ENCODE data around the gene MS4A8.

Gene MS4A8

GRCh38 chr11:60763692-60764369 lies 64.4 kb downstream of the MS4A8 start:
- no peak for DNase-seq (ENCODE audit: low spot score)

DNA sequence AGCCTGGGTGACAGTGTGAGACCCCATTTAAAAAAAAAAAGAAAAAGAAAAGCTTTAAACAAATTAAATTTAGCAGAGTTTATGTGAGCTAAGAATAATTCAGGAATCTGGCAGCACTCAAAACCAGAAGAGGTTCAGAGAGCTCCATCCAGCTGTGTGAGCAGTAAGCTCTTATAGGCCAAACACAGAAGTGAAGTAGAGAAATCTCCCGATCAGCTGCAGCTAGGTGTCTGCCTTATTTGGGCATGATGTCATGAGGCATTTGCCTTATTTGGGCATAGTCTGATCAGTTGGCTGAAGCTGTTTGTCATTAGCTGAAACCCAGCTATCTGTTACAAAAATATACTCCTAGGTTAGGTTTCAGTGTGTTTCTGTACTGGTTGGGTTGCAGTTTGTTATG lies 65.5 kb downstream of the MS4A8 start:
- DNase-seq (ENCODE audit: low spot score), result no peak

DNA sequence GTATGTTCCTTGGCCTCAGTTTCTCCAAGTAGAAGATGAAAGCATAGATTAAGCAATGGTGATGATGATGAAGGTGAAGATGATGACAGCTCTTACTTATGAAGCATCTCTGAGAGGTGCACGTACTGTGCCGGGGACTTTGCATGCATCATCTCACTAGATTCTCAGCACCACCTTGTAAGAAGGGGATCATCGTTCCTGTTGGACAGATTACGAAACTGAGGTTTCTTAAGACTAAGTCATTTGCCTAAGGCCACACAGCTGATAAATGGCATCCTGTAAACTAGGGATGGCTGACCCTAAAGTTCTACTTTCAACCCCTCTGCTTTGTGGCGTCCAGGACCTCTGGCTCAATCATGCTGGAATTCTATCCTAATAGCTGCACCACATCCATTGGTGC lies 65.9 kb downstream of the MS4A8 start:
- DNase-seq (ENCODE audit: low spot score), result no peak

Measured in AG08395 (cell line).